Endothelial cell of umbilical vein (primary cell): ENCODE results near the gene EHF.

Source experiments
- CTCF ChIP-seq, 2 donors: IDR thresholded peaks; 1 replicate in 1 of 2; 2 replicates in 1 of 2; pipeline ENCODE4 v1.5.1; 2011; ENCODE audit warnings: low read length in 2 of 2, mild to moderate bottlenecking in 2 of 2, moderate library complexity in 2 of 2, control low read depth in 1 of 2, inconsistent platforms in 1 of 2, low read depth in 1 of 2; ENCODE audit not compliant: insufficient read depth in 1 of 2; ENCODE audit errors: extremely low read depth in 1 of 2
- EZH2 ChIP-seq: IDR thresholded peaks from 2 replicates; pipeline ENCODE4 v1.6.1; 2012; ENCODE audit warnings: borderline replicate concordance, low read depth, mild to moderate bottlenecking, moderate library complexity, low read length, inconsistent platforms; ENCODE audit not compliant: severe bottlenecking
- JUN ChIP-seq: IDR thresholded peaks from 2 replicates; pipeline ENCODE4 v1.6.1; 2011; ENCODE audit warnings: borderline replicate concordance, low read depth; ENCODE audit not compliant: insufficient read length, insufficient read depth
- MYC ChIP-seq: IDR thresholded peaks from one replicate; pipeline ENCODE4 v1.6.1; 2011; ENCODE audit warnings: mild to moderate bottlenecking, low read depth, low read length
- POLR2A ChIP-seq: IDR thresholded peaks from 2 replicates; pipeline ENCODE4 v1.6.1; 2012; ENCODE audit warnings: low read depth, mild to moderate bottlenecking, control low read depth, low read length
- POLR2AphosphoS5 ChIP-seq: IDR thresholded peaks from 2 replicates; pipeline ENCODE4 v1.6.1; 2012; ENCODE audit warnings: low read depth, mild to moderate bottlenecking, control low read depth, low read length, moderate library complexity; ENCODE audit not compliant: insufficient read depth

GRCh38 chr11:34626393-34626792 lies 5.5 kb downstream of the EHF start:
- no peak for TF ChIP-seq CTCF (IDR thresholded peaks at IDR 0.05; ENCODE audit: extremely low read depth in 1 of 2, insufficient read depth in 1 of 2, low read depth in 1 of 2, low read length in 2 of 2)
- TF ChIP-seq POLR2A: no peak
- no peak for TF ChIP-seq POLR2AphosphoS5
- TF ChIP-seq EZH2: no peak
- no peak for TF ChIP-seq JUN
- TF ChIP-seq MYC: no peak
